Panc1 (cell line): ENCODE measurements around the gene TMEM19. TPM values are rescaled to one million over a fixed set of nuclear protein-coding genes. Genes with fewer than 3 reads are reported as not detected.

ENCODE experiments used
- ATAC-seq: fragments of 200-7000 bp; cut with Tn5 transposase; 2 replicates; pipeline ENCODE4 v1.9.1; 2020; ENCODE audit warnings: mild to moderate bottlenecking, moderate library complexity
- BruUV-seq: library from RNA; stranded (reverse); fragments of 400-500 nt; replicated peaks from 2 replicates; lab custom pipeline; 2021; lab: Mats Ljungman, UMichigan
- CTCF ChIA-PET: fragments of 300-600 bp; sonication (Branson Sonifier 250); formaldehyde crosslinking; loops from one replicate; lab custom pipeline; 2022; ENCODE audit warnings: antibody characterized with exemption; lab: Charles Lee
- POLR2A ChIA-PET: fragments of 300-600 bp; sonication (Branson Sonifier 250); formaldehyde crosslinking; loops from one replicate; lab custom pipeline; 2022; ENCODE audit warnings: antibody characterized with exemption; lab: Charles Lee
- DNase-seq: peaks from one replicate; pipeline ENCODE4 v3.0.0-alpha.2; 2010; ENCODE audit warnings: low read depth, low spot score
- H3K27ac ChIP-seq: 2 replicates; pipeline ENCODE4 v1.5.1; 2011; ENCODE audit warnings: mild to moderate bottlenecking, low read length, inconsistent platforms
- H3K27me3 ChIP-seq: fragments of 200-500 bp; sonication (Bioruptor generic); 2 replicates; pipeline ENCODE4 v1.6.0; 2014; ENCODE audit warnings: low read length, inconsistent platforms; ENCODE audit not compliant: control insufficient read depth, insufficient read depth
- H3K36me3 ChIP-seq: fragments of 200-500 bp; sonication (Bioruptor generic); 2 replicates; pipeline ENCODE4 v1.5.1; 2014; ENCODE audit warnings: inconsistent platforms, mild to moderate bottlenecking, low read length, moderate library complexity; ENCODE audit not compliant: control insufficient read depth, insufficient read depth
- H3K4me1 ChIP-seq: 2 replicates; pipeline ENCODE4 v1.5.1; 2011; ENCODE audit warnings: inconsistent platforms, mild to moderate bottlenecking, low read length, moderate library complexity; ENCODE audit not compliant: control insufficient read depth, insufficient read depth
- H3K4me3 ChIP-seq, 2 experiments: 2 replicates each; pipeline ENCODE4 v1.5.1; 2011 to 2012; ENCODE audit warnings: low read depth in 2 of 2, low read length in 2 of 2, mild to moderate bottlenecking in 2 of 2, inconsistent platforms in 1 of 2, moderate library complexity in 1 of 2
- H3K9me3 ChIP-seq: fragments of 200-500 bp; sonication (Bioruptor generic); 2 replicates; pipeline ENCODE4 v1.5.1; 2014; ENCODE audit warnings: low read depth, mild to moderate bottlenecking, inconsistent platforms, low read length, moderate library complexity; ENCODE audit not compliant: control insufficient read depth, insufficient read depth
- POLR2AphosphoS5 ChIP-seq: IDR thresholded peaks from 2 replicates; pipeline ENCODE4 v1.6.1; 2012; ENCODE audit warnings: mild to moderate bottlenecking, low read depth, low read length, moderate library complexity
- SIN3A ChIP-seq: IDR thresholded peaks from 2 replicates; pipeline ENCODE4 v1.6.1; 2012; ENCODE audit warnings: low read depth, mild to moderate bottlenecking, low read length, moderate library complexity, borderline replicate concordance; ENCODE audit not compliant: insufficient read depth
- TCF7L2 ChIP-seq: IDR thresholded peaks from 2 replicates; pipeline ENCODE4 v1.6.1; 2011; ENCODE audit warnings: mild to moderate bottlenecking, low read depth, low read length, inconsistent platforms
- in situ Hi-C: cut with HindIII; loops from 2 replicates; pipeline ENCODE4 v1.10.0; 2016; ENCODE audit warnings: low sequenced_read_pairs, low pct_unique_long_range_greater_than_20kb
- intact Hi-C: fragments of 100-400 bp; cut with micrococcal nuclease; formaldehyde crosslinking; loops from one replicate; pipeline ENCODE4 v1.10.0; 2022; ENCODE audit not compliant: unreplicated experiment
- total RNA-seq: library from RNA; stranded (reverse); gene quantifications from one replicate; pipeline ENCODE4 v1.2.1, GENCODE V29; 2021; ENCODE audit not compliant: unreplicated experiment
- TF ChIP-seq, protein P1 (sequence below), 2 experiments: IDR thresholded peaks; 2 replicates each; pipeline ENCODE4 v1.6.1; 2011 to 2012; ENCODE audit warnings: low read depth in 2 of 2, control low read depth in 1 of 2, low read length in 1 of 2, mild to moderate bottlenecking in 1 of 2, moderate library complexity in 1 of 2; ENCODE audit not compliant: insufficient read depth in 1 of 2
- TF ChIP-seq, protein P2 (sequence below): fragments of 450-650 bp; IDR thresholded peaks from 2 replicates; pipeline ENCODE4 v1.5.1; 2017; ENCODE audit warnings: mild to moderate bottlenecking

The TMEM19 gene
- total RNA-seq, 1 experiment from 2014 or later = 72.8 TPM

DNA sequence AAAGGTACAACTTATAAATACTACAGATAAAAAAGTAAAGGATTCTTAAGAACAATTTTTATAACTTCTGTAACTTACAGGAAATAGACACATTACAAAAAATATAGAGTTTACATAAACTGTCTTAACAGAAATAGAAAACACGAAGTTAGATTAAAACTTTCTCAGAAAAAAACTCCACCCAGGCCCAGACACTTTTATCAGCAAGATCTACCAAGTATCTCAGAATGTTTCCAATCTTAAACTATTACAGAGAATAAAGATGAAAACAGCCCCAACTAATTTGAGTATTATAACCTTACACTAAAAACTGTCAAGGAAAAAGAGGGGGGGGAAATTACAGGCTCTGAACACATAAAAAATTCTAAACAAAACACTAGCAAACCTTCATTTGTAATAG, 30.4 kb upstream of the TMEM19 start:
- Histone ChIP-seq H3K36me3 (peaks cover 39% of the 10 kb centered on the region), H3K27ac (no peak overlapping the region), H3K9me3 (peaks cover 6% of the 10 kb centered on the region), H3K4me1 (peaks cover 3% of the 10 kb centered on the region; the same call in 1 of the 2 replicates), H3K4me3 (no peak overlapping the region), H3K27me3 (no peaks in the 10 kb centered on the region)
- ATAC-seq (no peak), DNase-seq (no peak)
- TF ChIP-seq POLR2AphosphoS5 (no peak), SIN3A (no peak), TCF7L2 (no peak)
- TF ChIP-seq, protein P1, sequence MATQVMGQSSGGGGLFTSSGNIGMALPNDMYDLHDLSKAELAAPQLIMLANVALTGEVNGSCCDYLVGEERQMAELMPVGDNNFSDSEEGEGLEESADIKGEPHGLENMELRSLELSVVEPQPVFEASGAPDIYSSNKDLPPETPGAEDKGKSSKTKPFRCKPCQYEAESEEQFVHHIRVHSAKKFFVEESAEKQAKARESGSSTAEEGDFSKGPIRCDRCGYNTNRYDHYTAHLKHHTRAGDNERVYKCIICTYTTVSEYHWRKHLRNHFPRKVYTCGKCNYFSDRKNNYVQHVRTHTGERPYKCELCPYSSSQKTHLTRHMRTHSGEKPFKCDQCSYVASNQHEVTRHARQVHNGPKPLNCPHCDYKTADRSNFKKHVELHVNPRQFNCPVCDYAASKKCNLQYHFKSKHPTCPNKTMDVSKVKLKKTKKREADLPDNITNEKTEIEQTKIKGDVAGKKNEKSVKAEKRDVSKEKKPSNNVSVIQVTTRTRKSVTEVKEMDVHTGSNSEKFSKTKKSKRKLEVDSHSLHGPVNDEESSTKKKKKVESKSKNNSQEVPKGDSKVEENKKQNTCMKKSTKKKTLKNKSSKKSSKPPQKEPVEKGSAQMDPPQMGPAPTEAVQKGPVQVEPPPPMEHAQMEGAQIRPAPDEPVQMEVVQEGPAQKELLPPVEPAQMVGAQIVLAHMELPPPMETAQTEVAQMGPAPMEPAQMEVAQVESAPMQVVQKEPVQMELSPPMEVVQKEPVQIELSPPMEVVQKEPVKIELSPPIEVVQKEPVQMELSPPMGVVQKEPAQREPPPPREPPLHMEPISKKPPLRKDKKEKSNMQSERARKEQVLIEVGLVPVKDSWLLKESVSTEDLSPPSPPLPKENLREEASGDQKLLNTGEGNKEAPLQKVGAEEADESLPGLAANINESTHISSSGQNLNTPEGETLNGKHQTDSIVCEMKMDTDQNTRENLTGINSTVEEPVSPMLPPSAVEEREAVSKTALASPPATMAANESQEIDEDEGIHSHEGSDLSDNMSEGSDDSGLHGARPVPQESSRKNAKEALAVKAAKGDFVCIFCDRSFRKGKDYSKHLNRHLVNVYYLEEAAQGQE (IDR thresholded peaks at IDR 0.05; ENCODE audit: insufficient read depth in 1 of 2, low read depth in 2 of 2, low read length in 1 of 2) = no peak
- TF ChIP-seq, protein P2, sequence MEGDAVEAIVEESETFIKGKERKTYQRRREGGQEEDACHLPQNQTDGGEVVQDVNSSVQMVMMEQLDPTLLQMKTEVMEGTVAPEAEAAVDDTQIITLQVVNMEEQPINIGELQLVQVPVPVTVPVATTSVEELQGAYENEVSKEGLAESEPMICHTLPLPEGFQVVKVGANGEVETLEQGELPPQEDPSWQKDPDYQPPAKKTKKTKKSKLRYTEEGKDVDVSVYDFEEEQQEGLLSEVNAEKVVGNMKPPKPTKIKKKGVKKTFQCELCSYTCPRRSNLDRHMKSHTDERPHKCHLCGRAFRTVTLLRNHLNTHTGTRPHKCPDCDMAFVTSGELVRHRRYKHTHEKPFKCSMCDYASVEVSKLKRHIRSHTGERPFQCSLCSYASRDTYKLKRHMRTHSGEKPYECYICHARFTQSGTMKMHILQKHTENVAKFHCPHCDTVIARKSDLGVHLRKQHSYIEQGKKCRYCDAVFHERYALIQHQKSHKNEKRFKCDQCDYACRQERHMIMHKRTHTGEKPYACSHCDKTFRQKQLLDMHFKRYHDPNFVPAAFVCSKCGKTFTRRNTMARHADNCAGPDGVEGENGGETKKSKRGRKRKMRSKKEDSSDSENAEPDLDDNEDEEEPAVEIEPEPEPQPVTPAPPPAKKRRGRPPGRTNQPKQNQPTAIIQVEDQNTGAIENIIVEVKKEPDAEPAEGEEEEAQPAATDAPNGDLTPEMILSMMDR = no peak
- ChIA-PET CTCF (no interaction called here), POLR2A (no interaction called here)
- intact Hi-C loops (no loop called here), in situ Hi-C loops (no loop called here)
- BruUV-seq = no TSS peak

DNA sequence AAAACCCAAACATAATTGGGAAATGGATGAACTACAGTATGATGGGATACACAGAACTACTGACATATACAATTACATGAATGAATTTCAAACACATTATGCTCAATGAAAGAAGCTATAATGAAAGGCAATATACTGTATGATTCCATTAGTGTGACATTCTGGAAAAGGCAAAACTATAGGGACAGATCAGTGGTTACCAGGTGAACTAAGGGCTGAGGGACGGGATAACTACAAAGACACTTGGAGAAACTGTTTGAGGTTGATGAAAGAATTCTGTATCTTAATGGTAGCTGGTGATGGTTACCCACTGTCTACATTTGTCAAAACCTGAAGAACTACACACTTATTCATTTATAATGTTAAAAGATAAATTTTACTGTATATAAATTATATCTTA, 30.0 kb upstream of the TMEM19 start:
- H3K27me3 ChIP-seq = no peaks in the 10 kb centered on the region
- intact Hi-C loops = no loop called here
- DNase-seq = no peak
- CTCF ChIA-PET = no interaction called here
- H3K4me3 ChIP-seq = no peak overlapping the region
- peaks cover 7% of the 10 kb centered on the region; the same call in 1 of the 2 replicates for H3K4me1 ChIP-seq
- peaks cover 6% of the 10 kb centered on the region for H3K9me3 ChIP-seq
- TF ChIP-seq, protein P2 = no peak
- no peak for TF ChIP-seq SIN3A
- no peak for TF ChIP-seq POLR2AphosphoS5
- TF ChIP-seq, protein P1 (IDR thresholded peaks at IDR 0.05; ENCODE audit: insufficient read depth in 1 of 2, low read depth in 2 of 2, low read length in 1 of 2) = no peak
- no peak for TF ChIP-seq TCF7L2
- no peak overlapping the region for H3K27ac ChIP-seq
- ATAC-seq = no peak
- in situ Hi-C loops = no loop called here
- BruUV-seq = no TSS peak
- H3K36me3 ChIP-seq = peaks cover 39% of the 10 kb centered on the region
- POLR2A ChIA-PET = no interaction called here
